G401.6 (cell line): ENCODE data around the gene ITGB3BP.
"Not testable (repeated sequence)": the region's sequence is repeated elsewhere in the genome, so short reads cannot be mapped to it uniquely, and the experiment has no call there.

Source experiments
- FAIRE-seq: peaks from 2 replicates; lab custom pipeline; 2012; peaks lifted over from hg19 to GRCh38; lab: Jason Lieb, UNC

Gene ITGB3BP

GRCh38 chr1:63506782-63507181, 16.2 kb downstream of the ITGB3BP start:
- no peak for FAIRE-seq

- no peak for FAIRE-seq
Observed at GRCh38 chr1:63501256-63501655, 21.8 kb downstream of the ITGB3BP start.

DNA sequence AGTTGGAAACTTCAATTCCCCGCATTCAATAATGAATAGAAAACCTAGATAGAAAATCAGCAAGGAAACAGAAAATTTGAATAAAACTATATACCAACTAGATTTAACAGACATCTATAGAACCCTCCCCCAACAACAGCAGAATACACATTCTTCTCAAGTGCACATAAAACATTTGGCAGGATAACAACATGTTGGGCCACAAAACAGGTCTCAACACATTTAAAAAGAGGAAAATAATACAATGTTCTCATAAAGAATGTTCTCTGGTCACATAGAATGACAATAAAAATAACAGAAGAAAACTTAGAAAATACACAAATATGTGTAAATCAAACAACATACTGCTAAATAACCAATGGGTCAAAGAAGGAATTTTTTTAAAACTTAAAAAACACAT, 24.9 kb downstream of the ITGB3BP start:
- FAIRE-seq = peak; percentile 37

GRCh38 chr1:63497577-63497976, 25.4 kb downstream of the ITGB3BP start:
- FAIRE-seq = no peak

- FAIRE-seq = no peak
Observed at GRCh38 chr1:63487336-63488065, 35.5 kb downstream of the ITGB3BP start.

DNA sequence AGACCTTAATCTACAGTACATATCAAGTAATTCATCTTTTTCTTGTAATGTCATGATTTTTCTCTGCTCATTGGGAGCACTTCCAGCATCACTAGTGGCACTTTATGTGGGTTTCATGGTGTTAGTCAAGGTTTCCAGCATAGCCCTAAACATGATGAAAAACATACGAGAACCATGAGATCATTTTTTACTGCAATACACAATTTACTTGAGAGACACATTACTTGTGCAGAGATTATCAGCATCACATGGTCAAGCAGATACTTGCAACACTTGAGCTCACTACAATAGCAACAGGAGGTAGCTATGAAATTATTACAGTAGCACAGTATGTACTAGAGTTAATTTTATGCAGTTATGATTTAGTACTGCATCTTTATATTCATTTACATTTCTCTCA, 36.4 kb downstream of the ITGB3BP start:
- no peak for FAIRE-seq

GRCh38 chr1:63480057-63480456, 43.0 kb downstream of the ITGB3BP start:
- peak; percentile 33 for FAIRE-seq

DNA sequence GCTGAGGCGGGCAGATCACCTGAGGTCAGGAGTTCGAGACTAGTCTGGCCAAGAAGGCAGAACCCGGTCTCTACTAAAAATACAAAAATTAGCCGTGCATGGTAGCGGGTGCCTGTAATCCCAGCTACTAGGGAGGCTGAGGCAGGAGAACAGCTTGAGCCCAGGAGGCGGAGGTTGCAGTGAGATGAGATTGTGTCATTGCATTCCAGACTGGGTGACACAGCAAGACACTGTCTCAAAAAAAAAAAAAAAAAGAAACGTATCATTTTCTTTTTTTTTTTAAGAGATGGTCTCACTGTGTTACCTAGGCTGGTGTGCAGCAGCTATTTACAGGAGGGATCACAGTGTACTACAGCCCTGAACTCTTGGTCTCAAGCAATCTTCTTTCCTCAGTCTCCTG, 47.3 kb downstream of the ITGB3BP start:
- FAIRE-seq = no peak

GRCh38 chr1:63468683-63469082, 54.3 kb downstream of the ITGB3BP start:
- FAIRE-seq = not testable (repeated sequence)

GRCh38 chr1:63466759-63467158, 56.3 kb downstream of the ITGB3BP start:
- FAIRE-seq = no peak

- FAIRE-seq = no peak
Observed at GRCh38 chr1:63466181-63466580, 56.8 kb downstream of the ITGB3BP start.

DNA sequence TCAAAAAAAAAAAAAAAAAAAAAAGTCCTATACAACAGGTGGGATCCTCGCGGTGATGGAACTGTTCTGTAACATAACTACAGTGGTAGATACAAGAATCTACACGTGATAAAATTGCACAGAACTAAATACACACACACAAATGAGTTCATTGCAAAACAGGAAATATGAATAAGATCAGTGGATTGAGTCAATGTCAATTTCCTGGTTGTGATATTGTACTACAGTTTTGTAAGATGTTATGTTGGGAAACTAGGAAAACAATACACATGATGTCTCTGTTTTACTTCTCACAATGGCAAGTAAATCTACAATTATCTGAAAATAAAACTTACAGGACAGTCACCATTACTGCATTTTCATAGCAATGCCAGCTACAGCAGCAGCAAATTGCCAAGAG, 59.8 kb downstream of the ITGB3BP start:
- FAIRE-seq = no peak

DNA sequence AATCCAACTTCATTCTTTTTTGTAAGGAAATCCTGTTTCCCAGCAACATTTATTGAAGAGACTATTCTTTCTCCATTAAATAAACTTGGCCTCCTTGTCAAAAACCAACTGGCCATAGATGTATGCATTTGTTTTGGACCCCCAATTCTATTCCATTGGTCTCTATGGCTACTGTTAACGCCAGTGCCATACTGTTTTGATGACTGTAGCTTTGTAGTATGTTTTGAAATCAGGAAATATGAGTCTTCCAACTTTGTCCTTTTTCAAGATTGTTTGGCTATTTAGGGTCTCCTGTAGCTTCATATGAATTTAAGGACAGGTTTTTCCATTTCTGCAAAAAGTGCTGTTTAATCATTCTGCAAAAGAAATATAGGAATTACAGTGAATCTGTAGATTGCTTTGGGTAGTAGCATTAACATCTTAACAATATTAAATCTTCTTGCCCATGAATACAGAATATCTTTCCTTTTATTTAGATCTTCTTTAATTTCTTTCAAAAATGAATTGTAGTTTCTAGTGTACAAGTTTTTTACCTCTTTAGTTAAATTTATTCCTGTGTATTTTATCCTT, 61.3 kb downstream of the ITGB3BP start:
- FAIRE-seq = no peak

DNA sequence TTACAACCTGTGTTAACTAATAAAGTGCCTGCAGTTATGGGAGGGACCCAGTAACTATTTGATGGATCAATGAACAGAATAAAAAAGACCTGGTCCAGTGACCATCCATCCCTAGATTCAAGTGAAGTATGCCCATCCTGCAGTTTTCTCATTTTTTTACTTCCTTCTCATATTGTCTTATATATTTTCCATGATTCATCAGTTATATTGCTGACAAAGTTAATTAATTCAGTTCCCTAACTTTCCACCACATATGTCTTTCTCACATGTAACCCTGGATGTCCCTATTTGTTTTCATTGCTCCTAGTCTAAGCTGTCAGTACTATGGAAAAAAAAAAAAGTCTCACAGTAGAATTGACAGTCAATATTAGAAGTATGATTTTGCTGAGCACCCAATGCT, 64.3 kb downstream of the ITGB3BP start:
- FAIRE-seq = no peak

DNA sequence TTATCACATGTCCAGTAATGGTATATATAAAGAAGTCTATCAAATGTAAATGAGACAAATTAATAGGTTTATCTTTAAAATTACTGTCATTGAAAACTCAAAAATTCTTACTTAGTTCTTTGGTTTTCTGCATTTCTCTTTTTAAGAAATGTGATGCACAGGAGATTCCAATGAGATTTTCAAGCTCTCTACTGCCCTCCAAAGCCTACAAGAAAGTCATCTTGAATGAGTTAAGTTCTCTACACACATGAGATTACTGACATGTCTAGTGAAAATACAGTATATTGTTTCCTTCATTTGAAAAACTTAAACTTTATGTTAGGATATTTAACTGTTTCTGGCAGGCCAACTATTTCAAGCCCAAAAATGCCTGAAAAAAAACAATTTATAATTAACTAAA, 68.8 kb downstream of the ITGB3BP start:
- peak; percentile 94 for FAIRE-seq

DNA sequence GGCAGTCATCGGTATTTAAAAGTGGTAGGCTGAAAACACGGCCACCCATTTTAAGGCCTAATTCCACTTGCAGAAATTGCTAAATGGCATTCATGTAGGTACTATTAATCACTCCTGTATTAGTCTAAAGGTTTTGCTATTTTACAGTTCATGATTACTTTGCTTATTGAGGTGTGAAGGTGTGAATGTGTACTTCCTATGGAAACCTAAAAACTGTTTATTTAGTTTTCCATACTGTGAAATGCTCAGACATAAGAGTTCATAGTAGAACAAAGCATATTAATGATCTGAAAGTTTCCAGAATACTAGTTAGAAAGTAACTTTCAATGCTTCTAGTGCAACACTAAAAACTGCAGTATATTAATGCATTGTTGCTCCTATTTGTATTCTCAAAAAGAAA, 69.8 kb downstream of the ITGB3BP start:
- FAIRE-seq = no peak

GRCh38 chr1:63450416-63450815, 72.6 kb downstream of the ITGB3BP start:
- no peak for FAIRE-seq

DNA sequence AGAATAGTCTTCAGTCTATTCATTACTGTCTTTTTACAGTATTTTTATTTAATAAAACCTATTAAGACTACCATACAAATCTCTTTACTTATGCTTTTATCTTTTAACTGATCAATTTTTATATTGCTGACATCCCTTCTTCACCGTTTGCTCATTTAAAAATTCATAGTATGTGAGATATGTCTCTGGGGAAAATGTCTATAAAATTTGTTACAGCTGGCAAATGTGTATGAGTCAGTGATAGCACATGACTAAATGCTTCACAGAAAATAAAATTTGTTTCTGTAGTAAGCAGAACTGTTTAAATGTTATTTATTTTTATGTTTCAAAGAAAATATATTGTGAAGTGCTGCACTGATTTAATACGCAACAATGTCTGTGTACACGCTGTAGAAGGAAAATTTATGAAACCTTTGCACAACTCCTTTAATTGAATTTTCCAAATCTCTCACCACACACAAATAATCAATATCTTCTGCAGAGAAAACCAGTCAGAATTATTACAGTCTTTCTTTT, 74.2 kb downstream of the ITGB3BP start:
- FAIRE-seq = no peak

- no peak for FAIRE-seq
Observed at GRCh38 chr1:63442141-63442475, 80.9 kb downstream of the ITGB3BP start.

- no peak for FAIRE-seq
Observed at GRCh38 chr1:63435161-63435560, 87.9 kb downstream of the ITGB3BP start.

DNA sequence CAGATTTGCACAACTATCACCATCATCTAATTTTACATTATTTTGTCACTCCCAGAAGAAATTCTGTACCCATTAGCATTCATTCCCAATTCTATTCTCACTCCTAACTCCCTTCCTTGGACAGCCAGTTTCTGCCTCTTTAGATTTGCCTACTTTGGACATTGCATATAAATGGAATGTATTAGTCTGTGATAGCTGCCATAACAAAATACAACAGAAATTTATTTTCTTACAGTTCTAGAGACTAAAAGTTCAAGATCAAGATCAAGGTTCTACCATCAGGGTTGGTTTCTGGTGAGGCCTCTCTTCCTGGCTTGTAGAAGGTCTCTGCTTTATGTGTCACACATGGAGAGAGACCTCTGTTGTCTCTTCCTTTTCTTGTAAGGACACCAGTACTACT, 93.7 kb downstream of the ITGB3BP start:
- FAIRE-seq = no peak

DNA sequence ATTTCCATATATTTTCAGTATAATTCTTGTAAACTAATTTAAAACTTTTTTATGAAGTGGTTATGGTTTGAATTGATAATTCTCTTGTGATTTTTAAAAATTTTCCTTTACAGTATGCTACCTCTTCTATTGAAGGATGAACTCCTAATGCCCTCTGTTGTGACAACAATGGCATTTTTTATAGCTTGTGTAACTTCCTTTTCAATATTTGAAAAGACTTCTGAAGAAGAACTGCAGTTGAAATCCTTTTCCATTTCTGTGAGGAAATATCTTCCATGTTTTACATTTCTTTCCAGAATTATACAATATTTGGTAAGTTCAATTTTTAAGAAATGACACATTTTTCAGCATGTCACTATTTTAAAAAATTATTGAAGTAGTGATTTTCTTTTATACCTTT, 94.2 kb downstream of the ITGB3BP start:
- peak; percentile 46 for FAIRE-seq

DNA sequence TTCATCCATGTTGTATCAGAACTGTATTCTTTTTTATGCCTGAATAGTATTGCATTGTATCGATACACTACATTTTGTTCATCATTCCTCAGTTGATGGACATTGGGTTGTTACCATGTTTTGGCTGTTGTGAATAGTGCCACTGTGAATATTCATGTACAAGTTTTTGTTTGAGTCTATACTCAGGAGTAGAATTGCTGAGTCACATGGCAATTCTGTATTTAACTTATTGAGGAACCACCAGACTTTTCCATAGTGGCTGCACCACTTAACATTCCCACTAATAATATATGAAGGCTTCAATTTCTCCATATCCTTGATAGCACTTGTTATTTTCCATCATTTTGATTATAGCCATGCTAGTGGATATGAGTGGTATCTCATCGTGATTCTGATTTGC, 99.4 kb downstream of the ITGB3BP start:
- FAIRE-seq = no peak

GRCh38 chr1:63420746-63421145, 102.3 kb downstream of the ITGB3BP start:
- FAIRE-seq = not testable (repeated sequence)
